Right lung (tissue), 5 donors: ENCODE measurements around the gene LYPD3. TPM values are rescaled to one million over a fixed set of nuclear protein-coding genes. Genes with fewer than 3 reads are reported as not detected.
A peak's percentile ranks its signal among the peaks of the same experiment; 100 is the strongest.
"Not testable (repeated sequence)": the region's sequence is repeated elsewhere in the genome, so short reads cannot be mapped to it uniquely, and the experiment has no call there.

Source experiments
- DNase-seq, 2 donors: peaks; one replicate each; pipeline ENCODE4 v3.0.0-alpha.2; 2013
- polyA plus RNA-seq, 5 donors: library from polyadenylated mRNA; unstranded; fragments of 120-200 nt; gene quantifications; one replicate each; pipeline versions ENCODE4 v1.2.1 to v1.2.3, GENCODE V29; 2013; ENCODE audit warnings: inconsistent platforms in 1 of 5, low replicate concordance in 1 of 5; ENCODE audit not compliant: insufficient read length in 5 of 5, insufficient read depth in 1 of 5

The LYPD3 gene
- polyA plus RNA-seq, 5 donors: 1.1 to 2.2 (median 1.4) TPM

DNA sequence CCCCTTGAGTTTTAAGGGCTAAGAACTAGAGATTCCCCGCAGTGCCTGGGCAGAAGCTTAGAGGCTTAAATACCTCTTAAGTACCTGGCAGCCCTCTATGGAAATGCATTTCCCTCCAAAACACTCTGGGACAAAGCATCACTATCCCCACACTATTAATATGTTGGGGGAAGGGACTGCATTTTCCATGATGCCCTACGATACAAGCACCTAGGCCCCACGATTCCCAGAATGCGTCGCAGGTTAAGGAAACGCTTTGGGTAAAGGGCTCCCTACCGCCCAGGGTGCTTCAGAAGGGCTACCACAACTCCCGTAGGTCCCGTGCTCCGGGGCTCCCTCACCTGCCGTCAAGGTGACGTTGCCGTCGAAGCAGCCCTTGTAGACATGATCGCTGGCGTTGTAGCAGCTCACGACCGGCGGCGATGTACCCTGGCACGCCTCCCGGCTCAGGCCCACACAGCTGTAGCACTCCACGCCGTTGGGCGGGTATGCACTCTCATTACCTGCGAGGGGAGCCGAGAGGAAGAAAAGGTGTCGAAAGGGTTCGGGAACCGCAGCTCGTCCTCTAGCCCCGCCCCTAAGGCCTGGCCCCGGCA, 2.5 kb downstream of the LYPD3 start:
- DNase-seq: no peak

DNA sequence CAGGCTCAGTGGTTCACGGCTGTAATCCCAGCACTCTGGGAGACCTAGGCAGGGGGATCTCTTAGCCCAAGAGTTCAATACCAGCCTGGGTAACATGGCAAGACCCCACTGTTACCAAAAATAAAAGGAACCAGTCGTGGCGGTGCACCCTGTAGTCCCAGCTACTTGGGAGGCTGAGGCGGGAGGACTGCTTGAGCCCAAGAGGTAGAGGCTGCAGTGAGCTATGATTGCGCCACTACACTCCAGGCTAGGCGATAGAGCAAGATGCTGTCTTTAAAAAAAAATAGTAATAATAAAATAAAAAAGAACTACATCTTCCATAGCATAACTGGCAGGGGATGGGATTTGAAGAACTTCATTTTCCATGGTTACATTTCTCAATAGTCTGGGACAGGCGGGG, 3.0 kb downstream of the LYPD3 start:
- no peak for DNase-seq

DNA sequence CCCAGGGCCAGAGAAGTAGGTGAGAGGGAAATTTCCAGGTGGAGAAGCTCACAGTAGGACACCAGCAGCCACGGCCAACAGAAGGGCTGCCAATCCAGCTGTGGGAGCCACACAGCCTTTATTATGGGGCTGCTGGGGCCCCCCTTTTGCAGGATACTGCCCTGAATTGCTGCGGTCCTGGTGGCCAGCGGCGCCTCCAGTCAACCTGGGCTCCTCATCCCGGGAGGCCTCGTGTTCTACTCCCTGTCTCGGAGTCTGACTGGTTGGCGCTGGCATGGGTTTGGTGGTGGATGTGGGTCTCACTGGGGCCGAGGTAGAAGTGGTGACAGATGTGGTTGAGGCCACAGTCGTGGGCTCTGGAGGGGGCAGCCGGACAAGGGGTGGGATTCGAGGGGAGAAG, 4.1 kb downstream of the LYPD3 start:
- DNase-seq: no peak

DNA sequence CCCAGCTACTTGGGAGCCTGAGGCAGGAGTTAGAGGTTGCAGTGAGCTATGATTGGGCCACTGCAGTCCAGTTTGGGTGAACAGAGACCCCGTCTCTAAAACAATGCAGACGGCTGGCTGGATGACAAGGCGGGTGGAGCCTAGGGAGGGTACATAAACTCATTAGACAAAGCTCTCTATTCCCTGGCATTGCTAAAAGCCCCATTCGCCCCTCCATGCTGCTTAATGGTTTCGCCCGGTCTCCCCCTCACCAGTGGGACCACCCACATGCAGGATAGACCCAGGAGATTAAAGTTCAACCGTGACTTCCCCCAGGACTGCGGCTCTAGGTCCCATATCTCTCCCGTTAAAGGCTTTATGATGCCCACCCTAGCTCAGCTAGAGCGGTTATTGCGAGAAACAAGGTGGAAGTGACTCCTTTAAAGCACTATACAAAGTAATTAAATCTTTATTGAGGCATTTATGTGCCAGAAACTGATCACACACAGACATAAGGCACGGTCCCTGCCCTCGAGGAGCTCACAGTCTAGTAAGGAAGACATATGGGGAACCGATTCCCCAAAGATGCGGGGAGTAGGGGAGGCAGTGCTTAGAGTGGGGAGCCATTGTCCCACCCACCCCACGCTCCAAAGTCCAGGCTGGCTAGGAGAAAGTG, 4.9 kb downstream of the LYPD3 start:
- no peak for DNase-seq

DNA sequence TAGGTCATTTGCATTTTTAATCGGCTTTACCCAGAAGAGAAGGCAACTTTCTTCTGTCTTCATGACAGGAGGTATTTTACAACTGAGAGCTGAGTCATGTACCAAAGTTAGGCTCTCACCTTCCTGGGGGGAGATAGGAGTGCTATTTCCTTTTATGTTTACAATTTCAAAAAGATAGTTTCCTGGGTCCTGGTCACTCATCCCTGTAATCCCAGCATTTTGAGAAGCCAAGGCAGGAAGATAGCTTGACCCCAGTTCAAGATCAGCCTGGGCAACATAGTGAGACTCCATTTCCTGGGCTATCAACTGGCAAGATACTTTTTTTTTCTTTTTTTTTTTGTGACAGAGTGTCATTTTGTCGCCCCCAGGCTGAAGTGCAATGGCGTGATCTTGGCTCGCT, 7.6 kb downstream of the LYPD3 start:
- DNase-seq: no peak

DNA sequence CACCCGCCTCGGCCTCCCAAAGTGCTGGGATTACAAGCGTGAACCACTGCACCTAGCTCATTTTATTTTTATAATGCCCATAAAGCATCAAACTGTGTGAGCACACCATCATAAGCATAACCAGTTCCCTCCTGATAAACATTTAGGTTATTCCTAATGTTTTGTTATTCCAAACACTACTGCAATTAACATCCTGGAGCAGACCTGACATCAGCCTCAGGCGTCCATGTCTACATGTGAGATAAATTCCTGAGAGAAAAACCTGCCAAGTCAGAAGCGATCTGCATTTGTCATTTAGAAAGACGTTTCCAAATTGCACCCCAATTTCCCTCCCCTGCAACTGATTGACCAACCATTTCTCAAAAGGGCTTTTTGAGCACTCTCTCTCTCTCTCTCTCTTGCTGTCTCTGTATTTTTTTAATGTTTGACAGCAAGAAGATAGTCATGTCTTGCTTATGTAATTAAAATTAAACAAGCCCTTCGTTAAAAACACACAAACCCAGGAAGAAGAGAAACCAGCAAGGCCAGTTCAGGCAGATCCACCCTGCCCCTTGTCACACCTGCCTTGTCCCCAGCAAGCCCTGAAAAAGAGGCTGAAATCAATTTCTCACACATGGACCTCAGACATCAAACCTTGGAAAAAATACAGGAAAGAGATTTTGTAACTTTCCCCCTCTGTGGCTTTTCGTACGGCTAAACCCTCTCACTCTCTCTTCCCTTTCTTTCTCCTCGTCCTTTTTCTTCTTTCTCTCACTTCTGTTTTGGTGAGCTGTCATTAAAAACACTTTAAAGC, 9.9 kb downstream of the LYPD3 start:
- DNase-seq: no peak

DNA sequence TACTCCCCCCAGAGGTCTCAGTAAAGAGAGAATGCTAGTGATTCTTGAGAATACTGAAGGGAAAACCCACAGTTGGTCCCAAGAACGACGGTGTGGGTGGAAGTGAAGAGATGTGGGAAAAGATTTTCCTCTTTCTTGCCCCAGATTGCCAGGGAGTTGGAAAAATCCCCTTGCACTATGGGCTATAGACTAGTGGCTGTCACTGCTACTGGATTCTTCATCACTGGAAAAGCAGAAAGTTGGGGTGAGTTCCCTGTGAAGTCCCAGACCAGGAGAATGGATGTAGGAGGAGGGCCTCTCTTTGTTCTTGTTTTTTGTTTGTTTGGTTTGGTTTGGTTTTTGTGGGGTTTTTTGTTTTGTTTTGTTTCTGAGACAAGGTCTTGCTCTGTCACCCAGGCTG, 11.4 kb downstream of the LYPD3 start:
- DNase-seq: no peak

DNA sequence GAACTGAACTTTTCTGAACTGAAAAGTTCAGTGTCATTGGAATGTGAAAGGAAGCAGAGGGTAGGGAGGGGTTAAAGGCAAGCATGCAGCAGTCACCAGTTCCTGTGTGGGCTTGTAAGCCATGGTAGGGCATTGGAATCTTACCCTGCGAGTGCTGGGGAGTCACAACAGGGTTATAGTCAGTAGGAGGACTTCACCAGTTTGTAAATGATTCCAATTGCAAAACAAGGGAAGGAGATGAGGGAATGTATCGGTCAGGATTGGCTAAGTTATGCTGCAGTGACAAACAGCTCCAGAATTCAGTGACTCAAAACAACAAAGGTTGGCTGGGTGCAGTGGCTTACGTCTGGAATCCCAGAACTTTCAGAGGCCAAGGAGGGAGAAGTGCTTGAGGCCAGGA, 12.8 kb downstream of the LYPD3 start:
- no peak for DNase-seq

DNA sequence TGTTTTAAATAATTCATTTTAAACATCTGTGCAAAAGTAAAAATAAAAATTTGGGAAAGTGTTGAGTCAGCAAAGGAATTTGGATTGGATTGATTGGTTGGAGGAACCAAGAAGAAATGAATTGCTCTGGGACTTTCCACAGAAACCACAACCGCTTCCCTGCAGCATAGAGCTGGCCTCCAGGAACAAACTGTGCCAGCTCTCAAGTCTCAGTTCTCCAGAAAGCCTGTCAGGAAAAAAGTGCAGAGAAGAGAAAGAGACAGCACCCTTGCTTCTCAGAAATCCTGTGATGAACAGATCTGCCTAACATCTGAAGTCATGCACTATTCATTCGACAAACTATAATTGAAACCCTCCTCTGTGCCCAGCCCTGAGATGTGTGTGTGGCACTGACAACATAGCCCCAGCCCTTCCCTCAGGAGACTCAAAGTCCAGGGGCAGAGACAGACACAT, 14.8 kb downstream of the LYPD3 start:
- no peak for DNase-seq

DNA sequence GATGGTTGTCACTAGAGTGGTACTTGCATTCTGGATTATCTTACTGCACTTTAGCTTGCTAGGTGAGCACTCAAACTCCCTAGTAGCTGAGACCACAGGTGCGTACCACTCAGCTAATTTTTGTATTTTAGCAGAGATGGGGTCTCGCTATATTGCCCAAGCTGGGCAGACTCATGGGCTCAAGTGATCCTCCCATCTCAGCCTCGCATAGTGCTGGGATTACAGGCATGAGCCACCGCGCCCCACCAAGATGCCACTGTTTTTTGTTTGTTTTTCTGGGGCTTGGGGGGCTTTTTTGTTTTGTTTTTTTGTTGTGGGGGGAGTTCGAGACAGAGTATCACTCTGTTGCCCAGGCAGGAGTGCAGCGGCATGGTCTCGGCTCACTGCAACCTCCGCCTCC, 17.8 kb downstream of the LYPD3 start:
- DNase-seq: no peak

DNA sequence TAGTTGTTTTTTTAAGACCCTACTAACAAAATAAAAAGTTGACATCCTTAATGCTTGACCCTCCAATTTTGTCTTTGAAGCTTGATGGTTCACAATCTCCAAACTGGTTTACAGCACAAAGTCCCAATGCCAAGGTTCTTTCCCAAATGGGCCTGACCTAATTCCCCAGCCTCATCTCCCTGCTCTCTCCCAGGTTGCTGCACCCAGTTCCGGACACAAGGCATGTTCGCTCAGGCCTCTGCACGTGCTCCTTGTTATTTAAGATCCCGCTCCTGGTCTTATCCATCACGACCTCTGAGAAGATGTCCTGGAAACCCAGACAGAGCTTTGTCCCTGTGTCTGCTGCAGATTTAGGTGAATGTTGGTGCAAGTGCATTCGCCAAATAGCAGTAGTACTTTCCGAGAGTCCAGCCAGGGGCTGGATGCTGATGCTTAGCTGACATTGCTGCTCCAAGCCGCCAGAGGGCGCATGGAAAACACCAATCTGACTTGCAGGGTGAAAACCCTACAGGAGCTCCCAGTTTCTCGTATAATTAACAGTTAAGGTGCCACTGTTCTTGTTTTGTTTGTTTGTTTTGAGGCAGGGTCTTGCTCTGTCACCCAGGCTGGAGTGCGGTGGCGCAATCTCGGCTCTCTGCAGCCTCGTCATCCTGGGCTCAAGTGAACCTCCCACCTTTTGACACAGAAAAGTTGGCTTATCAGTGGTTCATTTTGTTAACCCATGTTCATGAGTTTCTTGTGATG, 18.5 kb downstream of the LYPD3 start:
- DNase-seq: peak; percentile 51 to 69

DNA sequence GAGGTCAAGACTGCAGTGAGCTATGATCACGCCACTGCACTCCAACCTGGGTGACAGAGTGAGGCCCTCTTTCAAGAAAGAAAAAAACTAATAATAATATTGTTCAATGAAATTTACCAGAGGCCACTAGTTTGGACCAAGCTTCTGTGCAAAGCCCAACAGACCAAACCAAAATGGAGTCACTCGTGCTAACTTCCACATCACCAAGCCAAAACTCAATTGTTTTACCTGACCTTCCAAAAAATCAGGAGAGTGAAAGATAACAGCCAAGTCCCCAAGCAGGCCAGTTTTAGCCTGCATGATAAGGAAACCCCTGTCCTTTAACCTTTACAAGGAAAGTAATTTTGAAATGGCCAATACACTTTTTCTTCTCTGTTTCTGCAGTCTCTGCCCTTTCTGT, 20.0 kb downstream of the LYPD3 start:
- DNase-seq: no peak

DNA sequence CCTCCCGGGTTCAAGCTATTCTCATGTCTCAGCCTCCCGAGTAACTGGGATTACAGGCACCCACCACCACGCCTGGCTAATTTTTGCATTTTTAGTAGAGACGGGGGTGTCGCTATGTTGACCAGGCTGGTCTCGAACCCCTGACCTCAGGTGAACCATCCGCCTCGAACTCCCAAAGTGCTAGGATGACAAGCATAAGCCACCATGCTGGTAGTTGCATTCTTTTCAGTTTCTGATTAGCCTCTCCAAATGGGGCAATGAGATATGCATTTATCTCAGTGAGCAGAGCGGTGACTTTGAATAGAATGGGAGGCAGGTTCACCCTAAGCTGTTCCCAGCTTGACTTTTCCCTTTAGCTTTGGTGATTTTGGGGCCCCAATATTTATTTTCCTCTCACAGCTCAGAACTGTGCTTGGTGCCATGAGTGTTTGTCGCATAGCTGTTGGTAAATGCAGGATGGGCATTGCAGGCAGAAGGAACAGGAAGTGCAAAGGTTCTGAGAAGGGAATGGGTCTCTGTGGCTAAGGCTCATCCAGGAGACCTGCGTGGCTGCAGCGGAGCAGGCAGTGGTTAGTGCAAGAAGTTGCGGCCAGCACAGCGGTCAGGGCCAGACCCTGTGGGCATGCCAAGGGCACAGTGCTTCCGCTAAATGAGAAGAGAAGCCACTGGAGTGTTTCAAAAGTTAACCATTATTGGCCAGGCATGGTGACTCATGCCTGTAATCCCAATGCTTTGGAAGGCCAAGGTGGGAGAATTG, 20.7 kb downstream of the LYPD3 start:
- no peak for DNase-seq

DNA sequence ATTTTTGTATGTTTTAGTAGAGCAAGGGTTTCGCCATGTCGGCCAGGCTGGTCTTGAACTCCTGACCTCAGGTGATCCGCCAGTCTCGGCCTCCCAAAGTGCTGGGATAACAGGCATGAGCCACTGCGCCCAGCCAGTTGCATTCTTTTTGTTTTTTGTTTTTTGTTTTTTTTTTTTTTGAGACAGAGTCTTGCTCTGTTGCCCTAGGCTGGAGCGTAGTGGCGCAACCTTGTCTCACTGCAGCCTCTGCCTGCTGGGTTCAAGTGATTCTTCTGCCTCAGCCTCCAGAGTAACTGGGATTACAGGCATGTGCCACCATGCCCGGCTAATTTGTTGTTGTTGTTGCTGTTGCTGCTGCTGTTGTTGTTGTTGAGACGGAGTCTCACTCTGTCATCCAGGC, 21.3 kb downstream of the LYPD3 start:
- DNase-seq: not testable (repeated sequence)

DNA sequence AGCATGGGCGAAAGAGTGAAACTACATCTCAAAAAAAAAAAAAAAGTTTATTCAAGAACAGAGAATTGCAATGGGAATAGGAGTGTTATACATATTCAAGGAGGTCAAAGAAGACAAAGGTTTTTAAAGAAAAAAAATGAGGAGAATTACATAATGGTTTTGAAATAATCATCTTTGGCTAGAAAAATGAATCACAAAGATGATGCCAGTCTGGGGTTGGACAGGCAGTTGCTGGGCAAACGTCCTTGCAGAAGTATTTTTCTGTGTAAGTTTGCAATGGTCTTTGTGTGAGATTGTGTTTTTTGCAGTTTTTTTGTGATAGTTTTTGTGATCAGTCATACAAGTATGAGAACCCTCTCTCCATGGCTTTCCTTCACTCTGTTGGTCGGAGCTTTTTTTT, 23.7 kb downstream of the LYPD3 start:
- DNase-seq: no peak

DNA sequence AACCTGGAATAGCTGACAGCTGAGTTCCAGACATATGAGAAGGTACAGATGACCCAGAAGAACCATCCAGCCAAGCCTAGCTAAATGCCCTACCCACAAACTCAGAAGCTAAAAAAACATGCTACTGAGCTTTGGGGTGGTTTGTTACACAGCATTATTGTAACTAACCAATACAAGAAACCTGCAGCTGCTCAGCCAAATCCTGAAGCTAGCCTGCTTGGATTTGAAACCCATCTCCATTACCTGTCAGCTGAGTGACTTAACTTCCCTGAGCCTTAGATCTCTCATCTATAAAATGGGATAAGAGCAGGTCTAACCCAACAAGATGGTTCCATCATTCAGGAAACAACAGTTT, 25.7 kb downstream of the LYPD3 start:
- no peak for DNase-seq

DNA sequence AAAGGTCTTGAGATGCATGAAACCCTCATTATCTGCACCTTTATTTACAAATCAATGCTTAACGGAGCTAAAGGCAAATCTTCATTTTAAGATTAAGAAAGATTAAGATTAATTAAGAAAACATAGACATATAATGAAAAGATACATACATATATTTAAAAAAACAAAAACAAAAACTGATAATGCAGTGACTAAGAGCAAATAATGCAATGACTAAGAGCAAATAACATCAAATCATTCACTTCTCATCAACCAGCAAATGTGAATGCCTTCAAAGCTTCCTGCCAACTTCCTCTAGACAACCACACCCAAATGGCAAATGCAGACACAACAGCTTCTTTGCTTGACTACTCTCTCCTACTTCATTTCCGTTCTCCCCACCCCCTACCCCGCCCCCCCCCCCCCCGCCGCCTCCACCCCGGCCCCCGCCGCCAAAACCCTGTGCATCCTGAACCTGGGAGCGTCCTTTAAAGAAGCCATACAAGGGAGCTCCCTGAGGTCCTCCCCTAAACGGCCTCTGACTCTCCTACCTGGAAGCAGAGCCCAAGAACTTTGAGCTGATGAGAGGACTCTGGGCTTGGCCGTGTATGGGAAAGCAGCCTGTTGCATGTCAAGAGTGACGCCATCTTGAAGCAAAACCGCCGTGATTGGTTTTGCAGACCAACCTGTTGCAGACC, 26.2 kb downstream of the LYPD3 start:
- no peak for DNase-seq

DNA sequence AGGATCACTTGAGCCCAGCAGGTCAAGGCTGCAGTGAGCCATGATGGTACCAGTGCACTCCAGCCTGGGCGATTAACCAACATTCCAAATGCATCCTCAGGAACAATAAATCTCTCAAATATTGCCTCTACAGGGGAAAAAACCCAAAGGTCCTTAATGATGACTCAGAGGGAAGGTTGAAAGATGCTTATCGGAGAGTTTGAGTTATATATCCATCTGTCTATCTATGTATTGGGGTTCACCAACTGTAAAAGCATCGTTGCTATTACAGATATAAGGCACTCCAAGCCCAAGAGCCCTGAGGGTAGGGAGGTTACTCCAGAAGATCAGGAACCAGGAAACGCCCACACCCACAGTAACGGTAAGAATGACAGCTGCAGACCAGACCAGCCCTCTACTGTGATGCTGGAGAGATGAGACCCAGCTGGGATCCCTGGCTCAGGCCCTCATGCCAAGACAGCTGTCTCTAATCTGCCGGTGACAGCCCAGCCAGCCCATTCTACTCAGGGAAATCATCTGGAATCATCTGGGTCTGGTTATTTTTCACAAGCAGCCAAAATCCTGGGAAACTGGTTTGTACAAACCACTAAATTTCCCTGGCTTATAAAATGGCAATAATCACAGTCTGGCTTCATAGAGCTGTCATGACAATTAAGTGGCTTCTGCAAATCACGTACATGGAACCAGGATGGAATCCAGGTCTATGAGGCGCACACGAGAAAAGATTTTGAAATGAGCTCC, 26.9 kb downstream of the LYPD3 start:
- peak; percentile 73 to 76 for DNase-seq

DNA sequence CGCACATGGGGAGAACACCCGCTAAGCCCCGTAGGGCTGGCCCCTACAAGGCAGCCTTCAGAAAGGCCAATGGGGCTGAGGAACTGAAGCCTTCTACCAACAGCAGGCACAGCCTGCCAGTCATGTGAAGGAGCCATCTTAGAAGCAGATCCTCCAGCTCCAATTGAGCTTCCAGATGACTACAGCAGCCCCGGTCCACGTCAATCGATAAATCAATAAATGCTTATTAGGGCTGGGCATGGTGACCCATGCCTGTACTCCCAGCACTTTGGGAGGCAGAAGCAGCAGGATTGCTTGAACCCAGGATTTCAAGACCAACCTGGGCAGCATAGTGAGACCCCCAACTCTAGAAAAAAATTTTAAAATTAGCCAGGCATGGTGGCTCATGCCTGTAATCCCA, 27.7 kb downstream of the LYPD3 start:
- no peak for DNase-seq

DNA sequence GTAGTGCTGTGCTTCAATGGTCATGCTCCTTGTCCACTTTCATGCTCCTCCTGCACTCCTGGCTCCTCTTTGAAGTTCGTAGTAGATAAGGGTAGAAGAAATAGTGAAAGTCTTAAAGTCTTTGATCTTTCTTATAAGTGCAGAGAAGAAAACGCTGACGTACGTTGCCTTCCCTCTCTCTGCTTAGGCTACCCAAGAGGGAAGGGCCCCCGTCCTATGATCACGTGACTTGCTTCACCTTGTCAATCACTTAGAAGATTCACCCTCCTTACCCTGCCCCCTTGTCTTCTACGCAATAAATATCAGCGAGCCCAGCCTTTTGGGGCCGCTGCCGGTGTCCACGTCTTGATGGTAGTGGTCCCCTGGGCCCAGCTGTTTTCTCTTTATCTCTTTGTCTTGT, 28.1 kb downstream of the LYPD3 start:
- not testable (repeated sequence) for DNase-seq
